Type B pancreatic cell (in vitro differentiated cells): ENCODE measurements around the gene SKIDA1. TPM values are rescaled to one million over a fixed set of nuclear protein-coding genes. Genes with fewer than 3 reads are reported as not detected.

ENCODE experiments used
- DNase-seq: peaks from one replicate; pipeline ENCODE4 v3.0.0; 2021; ENCODE audit warnings: mixed read lengths; ENCODE audit not compliant: unreplicated experiment; ENCODE audit errors: extremely low spot score
- H3K27ac Mint-ChIP-seq: 2 replicates; pipeline ENCODE4 v1.8.0; 2021; ENCODE audit warnings: mild to moderate bottlenecking, mixed read lengths
- H3K27me3 Mint-ChIP-seq: 2 replicates; pipeline ENCODE4 v1.8.0; 2021; ENCODE audit warnings: mixed read lengths
- H3K36me3 Mint-ChIP-seq: 2 replicates; pipeline ENCODE4 v1.8.0; 2021; ENCODE audit warnings: mixed read lengths
- H3K4me1 Mint-ChIP-seq: one replicate; pipeline ENCODE4 v1.8.0; 2021; ENCODE audit warnings: mixed read lengths; ENCODE audit not compliant: unreplicated experiment
- H3K4me3 Mint-ChIP-seq: 2 replicates; pipeline ENCODE4 v1.8.0; 2021; ENCODE audit warnings: mild to moderate bottlenecking, mixed read lengths
- H3K9me3 Mint-ChIP-seq: 2 replicates; pipeline ENCODE4 v1.8.0; 2021; ENCODE audit warnings: mixed read lengths
- CTCF ChIP-seq: fragments of 200-600 bp; sonication (generic); conservative IDR thresholded peaks from 2 replicates; pipeline ENCODE4 v1.5.0; 2021; ENCODE audit warnings: antibody characterized with exemption, mild to moderate bottlenecking
- total RNA-seq: library from RNA; stranded (reverse); gene quantifications from 2 replicates; pipeline ENCODE4 v1.2.1, GENCODE V29; 2021; ENCODE audit warnings: low replicate concordance

SKIDA1 gene
- total RNA-seq, 1 donor from 2014 or later: 24.3 TPM

- H3K27ac Mint-ChIP-seq: peak overlapping the region; percentile 64
- TF ChIP-seq CTCF: no peak
- peaks cover 13% of the 10 kb centered on the region for H3K36me3 Mint-ChIP-seq
- H3K9me3 Mint-ChIP-seq: no peaks in the 10 kb centered on the region
- H3K4me3 Mint-ChIP-seq: peak overlapping the region; percentile 92
- DNase-seq: no peak
- H3K4me1 Mint-ChIP-seq: peaks cover 37% of the 10 kb centered on the region
- H3K27me3 Mint-ChIP-seq: peaks cover 15% of the 10 kb centered on the region
Observed at GRCh38 chr10:21511946-21512572, 13.4 kb downstream of the SKIDA1 start.

GRCh38 chr10:21511095-21511570 lies 14.3 kb downstream of the SKIDA1 start:
- peaks cover 15% of the 10 kb centered on the region for H3K27me3 Mint-ChIP-seq
- TF ChIP-seq CTCF: no peak
- H3K4me3 Mint-ChIP-seq: peak overlapping the region; percentile 83

GRCh38 chr10:21510241-21511094 lies 15.0 kb downstream of the SKIDA1 start:
- no peak for DNase-seq
- no peak for TF ChIP-seq CTCF
- H3K36me3 Mint-ChIP-seq: peaks cover 8% of the 10 kb centered on the region
- peak overlapping the region; percentile 75 for H3K27ac Mint-ChIP-seq
- peaks cover 53% of the 10 kb centered on the region for H3K4me1 Mint-ChIP-seq
- H3K27me3 Mint-ChIP-seq: peaks cover 11% of the 10 kb centered on the region
- no peaks in the 10 kb centered on the region for H3K9me3 Mint-ChIP-seq
- H3K4me3 Mint-ChIP-seq: peak overlapping the region; percentile 83

More at GRCh38 chr10:21511095-21511570, 14.3 kb downstream of the SKIDA1 start:
- DNase-seq: no peak
- Mint-ChIP-seq H3K27ac (peak overlapping the region; percentile 64), H3K9me3 (no peaks in the 10 kb centered on the region), H3K36me3 (peaks cover 13% of the 10 kb centered on the region), H3K4me1 (peaks cover 47% of the 10 kb centered on the region)

- peaks cover 11% of the 10 kb centered on the region for H3K27me3 Mint-ChIP-seq
- H3K27ac Mint-ChIP-seq: peak overlapping the region; percentile 91
- peak overlapping the region; percentile 80 for H3K4me3 Mint-ChIP-seq
- TF ChIP-seq CTCF: no peak
- H3K9me3 Mint-ChIP-seq: no peaks in the 10 kb centered on the region
- no peak for DNase-seq
- H3K36me3 Mint-ChIP-seq: peaks cover 2% of the 10 kb centered on the region
- peaks cover 55% of the 10 kb centered on the region for H3K4me1 Mint-ChIP-seq
Observed at GRCh38 chr10:21509341-21510240, 15.9 kb downstream of the SKIDA1 start.

GRCh38 chr10:21508706-21509331 lies 16.7 kb downstream of the SKIDA1 start:
- peak overlapping the region; percentile 81 for H3K4me3 Mint-ChIP-seq
- no peaks in the 10 kb centered on the region for H3K36me3 Mint-ChIP-seq
- peak overlapping the region; percentile 91 for H3K27ac Mint-ChIP-seq
- no peak for TF ChIP-seq CTCF
- no peak for DNase-seq
- H3K4me1 Mint-ChIP-seq: peaks cover 56% of the 10 kb centered on the region
- peaks cover 11% of the 10 kb centered on the region for H3K27me3 Mint-ChIP-seq
- H3K9me3 Mint-ChIP-seq: no peaks in the 10 kb centered on the region
